Osteoblast (primary cell): ENCODE measurements around the gene DSCAML1. TPM values are rescaled to one million over a fixed set of nuclear protein-coding genes. Genes with fewer than 3 reads are reported as not detected.
A peak's percentile ranks its signal among the peaks of the same experiment; 100 is the strongest.

Experiments used
- DNase-seq: peaks from one replicate; pipeline ENCODE4 v3.0.0; 2011; ENCODE audit warnings: low spot score, mixed read lengths; ENCODE audit not compliant: insufficient read length; ENCODE audit errors: missing footprints
- H2AFZ ChIP-seq: 2 replicates; pipeline ENCODE4 v1.6.0; 2011; ENCODE audit warnings: mild to moderate bottlenecking, low read length
- H3K27ac ChIP-seq: 2 replicates; pipeline ENCODE4 v1.5.1; 2011; ENCODE audit warnings: mild to moderate bottlenecking, low read depth, low read length, moderate library complexity
- H3K27me3 ChIP-seq: 2 replicates; pipeline ENCODE4 v1.6.0; 2012; ENCODE audit warnings: mild to moderate bottlenecking, control low read depth, inconsistent platforms, low read length, moderate library complexity; ENCODE audit not compliant: insufficient read depth
- H3K36me3 ChIP-seq: 2 replicates; pipeline ENCODE4 v1.5.1; 2011; ENCODE audit warnings: mild to moderate bottlenecking, low read length, control low read depth, moderate library complexity; ENCODE audit not compliant: insufficient read depth
- H3K4me1 ChIP-seq: 2 replicates; pipeline ENCODE4 v1.5.1; 2011; ENCODE audit warnings: mild to moderate bottlenecking, low read length, control low read depth, moderate library complexity; ENCODE audit not compliant: insufficient read depth
- H3K4me2 ChIP-seq: 2 replicates; pipeline ENCODE4 v1.6.0; 2011; ENCODE audit warnings: mild to moderate bottlenecking, low read length; ENCODE audit not compliant: insufficient read depth
- H3K4me3 ChIP-seq: fragments of 200-600 bp; sonication (generic); 3 replicates; pipeline ENCODE4 v1.5.1; 2012; ENCODE audit warnings: mild to moderate bottlenecking, low read length, inconsistent platforms; ENCODE audit not compliant: insufficient read depth
- H3K79me2 ChIP-seq: 2 replicates; pipeline ENCODE4 v1.6.0; 2012; ENCODE audit warnings: mild to moderate bottlenecking, low read length, control low read depth, inconsistent platforms; ENCODE audit not compliant: insufficient read depth
- H3K9me3 ChIP-seq: 2 replicates; pipeline ENCODE4 v1.5.1; 2011; ENCODE audit warnings: low read depth, low read length, control low read depth
- H4K20me1 ChIP-seq: 2 replicates; pipeline ENCODE4 v1.6.0; 2012; ENCODE audit warnings: mild to moderate bottlenecking, low read length, control low read depth; ENCODE audit not compliant: insufficient read depth
- total RNA-seq: library from RNA; depleted of rRNA; stranded (reverse); fragments of >200 nt; gene quantifications from 2 replicates; pipeline ENCODE4 v1.2.3, GENCODE V29; 2012
- TF ChIP-seq, protein P1 (sequence below): IDR thresholded peaks from 2 replicates; pipeline ENCODE4 v1.5.1; 2011; ENCODE audit warnings: mild to moderate bottlenecking, low read depth, low read length, moderate library complexity; ENCODE audit errors: extremely low read depth

Gene DSCAML1
- total RNA-seq, 1 donor, result not detected

GRCh38 chr11:117437791-117438130 lies 359.3 kb downstream of the DSCAML1 start:
- Histone ChIP-seq H3K9me3 (no peaks in the 10 kb centered on the region), H3K27ac (no peak overlapping the region), H3K4me3 (no peak overlapping the region), H3K36me3 (no peaks in the 10 kb centered on the region), H3K4me1 (no peaks in the 10 kb centered on the region), H3K79me2 (no peaks in the 10 kb centered on the region), H2AFZ (no peak overlapping the region), H3K4me2 (no peak overlapping the region), H3K27me3 (peaks cover 9% of the 10 kb centered on the region), H4K20me1 (no peaks in the 10 kb centered on the region)
- DNase-seq, result no peak
- TF ChIP-seq, protein P1, sequence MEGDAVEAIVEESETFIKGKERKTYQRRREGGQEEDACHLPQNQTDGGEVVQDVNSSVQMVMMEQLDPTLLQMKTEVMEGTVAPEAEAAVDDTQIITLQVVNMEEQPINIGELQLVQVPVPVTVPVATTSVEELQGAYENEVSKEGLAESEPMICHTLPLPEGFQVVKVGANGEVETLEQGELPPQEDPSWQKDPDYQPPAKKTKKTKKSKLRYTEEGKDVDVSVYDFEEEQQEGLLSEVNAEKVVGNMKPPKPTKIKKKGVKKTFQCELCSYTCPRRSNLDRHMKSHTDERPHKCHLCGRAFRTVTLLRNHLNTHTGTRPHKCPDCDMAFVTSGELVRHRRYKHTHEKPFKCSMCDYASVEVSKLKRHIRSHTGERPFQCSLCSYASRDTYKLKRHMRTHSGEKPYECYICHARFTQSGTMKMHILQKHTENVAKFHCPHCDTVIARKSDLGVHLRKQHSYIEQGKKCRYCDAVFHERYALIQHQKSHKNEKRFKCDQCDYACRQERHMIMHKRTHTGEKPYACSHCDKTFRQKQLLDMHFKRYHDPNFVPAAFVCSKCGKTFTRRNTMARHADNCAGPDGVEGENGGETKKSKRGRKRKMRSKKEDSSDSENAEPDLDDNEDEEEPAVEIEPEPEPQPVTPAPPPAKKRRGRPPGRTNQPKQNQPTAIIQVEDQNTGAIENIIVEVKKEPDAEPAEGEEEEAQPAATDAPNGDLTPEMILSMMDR, result no peak

- Histone ChIP-seq H4K20me1 (no peaks in the 10 kb centered on the region), H2AFZ (no peak overlapping the region), H3K27me3 (peaks cover 9% of the 10 kb centered on the region), H3K4me1 (no peaks in the 10 kb centered on the region), H3K4me2 (no peak overlapping the region), H3K79me2 (no peaks in the 10 kb centered on the region), H3K9me3 (no peaks in the 10 kb centered on the region), H3K4me3 (no peak overlapping the region), H3K36me3 (no peaks in the 10 kb centered on the region), H3K27ac (no peak overlapping the region)
- DNase-seq, result peak; percentile 73
- TF ChIP-seq, protein P1, result no peak
Measured at GRCh38 chr11:117437041-117437790, 359.8 kb downstream of the DSCAML1 start.

GRCh38 chr11:117435326-117435725 lies 361.7 kb downstream of the DSCAML1 start:
- H3K9me3 ChIP-seq, result no peaks in the 10 kb centered on the region
- TF ChIP-seq, protein P1, result no peak
- H3K4me3 ChIP-seq, result no peak overlapping the region
- H3K36me3 ChIP-seq, result no peaks in the 10 kb centered on the region
- H2AFZ ChIP-seq, result no peak overlapping the region
- peak; percentile 36 for DNase-seq
- no peaks in the 10 kb centered on the region for H3K4me1 ChIP-seq
- no peak overlapping the region for H3K27ac ChIP-seq
- no peaks in the 10 kb centered on the region for H4K20me1 ChIP-seq
- no peaks in the 10 kb centered on the region for H3K79me2 ChIP-seq
- H3K4me2 ChIP-seq, result no peak overlapping the region
- H3K27me3 ChIP-seq, result peaks cover 13% of the 10 kb centered on the region

DNA sequence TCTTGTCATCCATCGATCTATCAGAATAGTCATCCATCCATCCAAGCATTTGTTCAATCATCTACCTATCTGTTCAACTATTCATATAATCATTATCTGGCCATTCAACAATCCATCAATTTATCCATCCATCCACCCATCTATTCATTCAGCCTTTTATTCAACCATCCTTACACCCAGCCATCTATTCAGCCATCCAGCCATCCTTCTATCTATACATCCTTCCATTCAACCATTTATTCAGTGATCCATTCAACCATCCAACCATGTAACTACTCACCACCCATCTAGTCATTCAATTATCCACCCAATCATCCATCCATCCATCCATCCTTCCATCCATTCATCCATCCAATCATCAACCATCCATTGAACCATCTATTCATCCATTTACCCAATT lies 362.5 kb downstream of the DSCAML1 start:
- Histone ChIP-seq H3K79me2 (no peaks in the 10 kb centered on the region), H3K27me3 (peaks cover 13% of the 10 kb centered on the region), H3K4me2 (no peak overlapping the region), H3K4me1 (no peaks in the 10 kb centered on the region), H4K20me1 (no peaks in the 10 kb centered on the region), H3K27ac (no peak overlapping the region), H3K9me3 (no peaks in the 10 kb centered on the region), H3K4me3 (no peak overlapping the region), H3K36me3 (no peaks in the 10 kb centered on the region), H2AFZ (no peak overlapping the region)
- TF ChIP-seq, protein P1, result no peak
- DNase-seq, result no peak
